Subcutaneous adipose tissue (tissue), 4 donors: ENCODE measurements around the gene LRRC26. TPM values are rescaled to one million over a fixed set of nuclear protein-coding genes. Genes with fewer than 3 reads are reported as not detected.

ENCODE experiments used
- total RNA-seq, 4 donors: library from RNA; depleted of rRNA; stranded (reverse); fragments of >200 nt; gene quantifications; one replicate each; pipeline ENCODE4 v1.1.0, GENCODE V29; 2016
- TF ChIP-seq, protein P1 (sequence below): fragments of 450-650 bp; IDR thresholded peaks from one replicate; pipeline ENCODE4 v1.5.1; 2016; ENCODE audit warnings: low read depth, mild to moderate bottlenecking, control low read depth, antibody characterized with exemption, moderate library complexity

Gene LRRC26
- total RNA-seq, 4 donors from 2014 or later, result not detected

DNA sequence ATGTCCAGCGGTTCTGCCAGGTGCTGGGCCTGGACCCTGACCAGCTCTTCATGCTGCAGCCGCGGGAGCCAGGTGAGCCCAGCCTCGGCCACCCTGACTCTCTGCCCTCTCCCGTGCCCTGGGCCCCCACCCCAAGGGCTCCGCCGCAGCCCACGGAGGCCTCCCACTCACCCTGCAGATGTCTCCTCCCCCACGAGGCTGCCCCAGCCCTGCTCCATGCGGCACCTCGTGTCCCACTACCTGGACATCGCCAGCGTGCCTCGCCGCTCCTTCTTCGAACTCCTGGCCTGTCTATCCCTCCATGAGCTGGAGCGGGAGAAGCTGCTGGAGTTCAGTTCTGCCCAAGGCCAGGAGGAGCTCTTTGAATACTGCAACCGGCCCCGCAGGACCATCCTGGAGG, 44.8 kb upstream of the LRRC26 start:
- TF ChIP-seq, protein P1, sequence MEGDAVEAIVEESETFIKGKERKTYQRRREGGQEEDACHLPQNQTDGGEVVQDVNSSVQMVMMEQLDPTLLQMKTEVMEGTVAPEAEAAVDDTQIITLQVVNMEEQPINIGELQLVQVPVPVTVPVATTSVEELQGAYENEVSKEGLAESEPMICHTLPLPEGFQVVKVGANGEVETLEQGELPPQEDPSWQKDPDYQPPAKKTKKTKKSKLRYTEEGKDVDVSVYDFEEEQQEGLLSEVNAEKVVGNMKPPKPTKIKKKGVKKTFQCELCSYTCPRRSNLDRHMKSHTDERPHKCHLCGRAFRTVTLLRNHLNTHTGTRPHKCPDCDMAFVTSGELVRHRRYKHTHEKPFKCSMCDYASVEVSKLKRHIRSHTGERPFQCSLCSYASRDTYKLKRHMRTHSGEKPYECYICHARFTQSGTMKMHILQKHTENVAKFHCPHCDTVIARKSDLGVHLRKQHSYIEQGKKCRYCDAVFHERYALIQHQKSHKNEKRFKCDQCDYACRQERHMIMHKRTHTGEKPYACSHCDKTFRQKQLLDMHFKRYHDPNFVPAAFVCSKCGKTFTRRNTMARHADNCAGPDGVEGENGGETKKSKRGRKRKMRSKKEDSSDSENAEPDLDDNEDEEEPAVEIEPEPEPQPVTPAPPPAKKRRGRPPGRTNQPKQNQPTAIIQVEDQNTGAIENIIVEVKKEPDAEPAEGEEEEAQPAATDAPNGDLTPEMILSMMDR, result no peak

DNA sequence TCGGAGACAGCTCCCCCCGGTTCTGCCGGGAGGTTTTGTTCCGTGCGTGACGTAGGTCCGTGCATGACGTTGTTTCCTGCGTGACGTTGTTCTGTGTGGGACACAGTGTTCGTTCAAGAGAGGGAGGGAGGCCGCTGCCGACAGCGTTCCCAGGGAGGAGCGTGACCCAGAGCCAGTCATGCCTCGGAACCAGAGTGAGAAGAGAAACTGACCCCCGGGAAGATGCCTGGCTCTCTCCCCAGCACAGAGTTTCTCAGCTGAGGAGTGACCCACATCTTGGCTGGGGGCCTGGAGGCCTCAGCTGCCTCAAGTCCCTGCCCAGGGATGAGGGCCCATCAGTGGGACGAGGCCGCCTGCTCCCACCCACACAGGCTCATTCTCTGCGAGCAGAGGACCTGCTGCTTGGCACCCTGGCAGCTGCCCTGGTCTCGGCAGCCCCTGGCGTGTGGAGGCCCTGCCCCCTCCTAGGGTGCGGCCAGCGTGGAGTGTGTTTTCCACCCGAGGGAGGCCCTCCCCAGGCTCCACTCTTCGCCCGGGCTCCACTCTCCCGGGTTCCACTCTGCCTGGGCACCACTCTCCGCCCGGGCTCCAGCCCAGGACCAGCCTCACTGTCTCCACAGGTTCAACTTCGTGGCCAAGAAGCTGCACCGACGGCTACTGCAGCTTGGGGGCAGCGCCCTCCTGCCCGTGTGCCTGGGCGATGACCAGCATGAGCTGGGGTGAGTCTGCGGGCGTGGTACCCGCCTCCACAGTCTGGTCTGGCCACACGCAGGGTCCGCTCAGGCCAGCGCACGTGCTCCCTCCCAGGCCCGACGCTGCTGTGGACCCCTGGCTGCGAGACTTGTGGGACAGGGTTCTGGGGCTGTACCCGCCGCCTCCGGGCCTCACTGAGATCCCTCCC, 43.6 kb upstream of the LRRC26 start:
- TF ChIP-seq, protein P1, result no peak

DNA sequence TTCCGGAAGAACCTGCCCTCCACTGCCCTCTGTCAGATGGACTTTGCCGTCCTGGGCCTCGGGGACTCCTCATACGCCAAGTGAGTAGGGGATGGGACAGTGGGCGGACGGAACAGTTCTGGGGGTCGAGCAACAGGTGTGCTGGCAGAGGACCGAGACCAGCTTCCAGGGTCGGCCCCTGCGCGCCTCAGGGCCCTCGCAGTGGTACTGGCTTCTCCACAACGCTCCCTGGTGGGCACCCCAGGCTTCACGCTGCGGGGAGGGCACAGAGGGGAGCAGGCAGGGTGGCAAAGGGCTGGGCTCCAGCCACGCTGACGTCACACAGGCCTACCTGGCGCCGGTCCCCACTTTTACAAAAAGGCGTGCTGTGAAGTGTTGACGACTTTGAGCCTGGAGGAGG, 42.7 kb upstream of the LRRC26 start:
- TF ChIP-seq, protein P1, result no peak

DNA sequence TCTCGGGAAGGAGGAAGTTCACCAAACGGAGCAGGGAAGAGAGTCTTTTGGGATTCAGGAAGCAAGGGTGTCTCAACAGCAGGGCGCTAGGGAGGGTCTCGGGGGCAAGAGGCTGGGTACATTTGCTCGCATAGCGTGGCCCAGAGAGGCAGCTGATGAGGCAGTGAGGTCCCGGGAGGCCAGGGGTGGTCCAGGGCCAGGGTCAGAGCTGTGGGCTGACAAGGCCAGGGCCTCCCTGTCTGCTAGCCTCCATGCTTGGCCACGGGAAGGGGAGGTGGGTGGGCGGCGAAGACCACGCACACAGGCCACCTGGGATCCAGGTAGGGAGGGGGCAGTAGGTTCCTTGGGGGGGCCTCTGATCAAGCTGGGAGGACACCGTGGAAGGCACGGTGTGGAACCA, 41.7 kb upstream of the LRRC26 start:
- TF ChIP-seq, protein P1, result no peak

DNA sequence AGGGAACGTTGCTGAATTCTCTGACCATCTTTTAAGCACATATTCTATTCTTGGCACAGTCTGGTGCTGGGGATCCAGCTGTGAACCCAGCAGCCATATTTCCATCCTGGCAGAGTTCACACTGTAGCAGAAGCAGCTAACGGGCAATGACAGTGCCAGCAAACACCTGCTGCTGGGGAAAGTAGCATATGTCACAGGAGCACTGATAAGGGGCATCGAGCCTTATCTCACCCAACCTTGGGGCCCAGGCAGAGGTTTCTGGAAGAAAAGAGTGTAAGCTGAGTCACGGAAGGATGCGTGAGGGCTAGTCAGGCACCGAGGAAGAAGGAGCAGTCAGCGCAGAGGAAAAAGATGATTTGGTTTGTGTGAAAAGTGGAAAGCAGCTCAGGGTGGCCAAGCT, 36.8 kb upstream of the LRRC26 start:
- TF ChIP-seq, protein P1, result no peak

DNA sequence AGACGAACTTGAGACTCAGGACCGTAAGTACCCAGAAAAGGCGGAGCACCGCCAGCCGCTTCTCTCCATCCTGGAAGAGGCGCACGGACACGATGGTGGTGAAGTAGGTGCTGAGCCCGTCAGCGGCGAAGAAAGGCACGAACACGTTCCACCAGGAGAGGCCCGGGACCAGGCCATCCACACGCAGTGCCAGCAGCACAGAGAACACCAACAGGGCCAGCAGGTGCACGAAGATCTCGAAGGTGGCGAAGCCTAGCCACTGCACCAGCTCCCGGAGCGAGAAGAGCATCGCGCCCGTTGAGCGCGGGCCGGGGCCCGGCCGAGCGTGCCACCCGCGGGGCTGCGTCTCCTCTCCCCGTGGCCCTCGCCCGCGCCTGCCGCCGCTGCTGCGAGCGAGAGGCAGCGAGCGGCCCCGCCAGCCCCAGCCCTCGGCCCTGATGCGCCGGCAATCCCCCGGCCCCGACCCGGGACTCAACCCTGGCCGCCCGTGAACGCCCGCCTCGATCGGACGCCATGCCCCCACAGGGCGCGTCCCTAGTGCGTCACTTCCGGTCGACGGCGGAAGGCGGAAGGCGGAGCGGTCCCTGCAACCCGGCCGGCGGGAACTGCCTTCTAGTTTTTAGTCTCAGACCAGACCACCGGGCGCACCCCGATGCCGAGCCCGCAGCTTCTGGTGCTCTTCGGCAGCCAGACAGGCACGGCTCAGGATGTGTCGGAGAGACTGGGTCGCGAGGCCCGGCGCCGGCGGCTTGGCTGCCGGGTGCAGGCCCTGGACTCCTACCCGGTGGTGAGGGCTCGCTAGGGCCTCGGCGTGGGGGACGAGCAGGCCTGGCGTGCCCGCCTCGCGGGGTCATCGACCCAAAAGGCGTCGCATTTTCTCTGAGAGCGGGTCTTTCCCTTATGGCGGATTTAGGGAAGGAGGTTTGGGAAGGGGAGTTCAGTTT, 35.5 kb upstream of the LRRC26 start, which contains the start of the genes NDOR1 and TMEM203:
Gene NDOR1 (plus strand): TSS at position 575 of the 944 bp plus-strand sequence. CDS start 78 bp downstream, at position 653.
Gene TMEM203 (minus strand): TSS at position 523 of the 944 bp plus-strand sequence. CDS start 234 bp downstream, at position 289.
- TF ChIP-seq, protein P1, result no peak
